Measurements from ENCODE around the gene CNTN5.

Gene CNTN5

DNA sequence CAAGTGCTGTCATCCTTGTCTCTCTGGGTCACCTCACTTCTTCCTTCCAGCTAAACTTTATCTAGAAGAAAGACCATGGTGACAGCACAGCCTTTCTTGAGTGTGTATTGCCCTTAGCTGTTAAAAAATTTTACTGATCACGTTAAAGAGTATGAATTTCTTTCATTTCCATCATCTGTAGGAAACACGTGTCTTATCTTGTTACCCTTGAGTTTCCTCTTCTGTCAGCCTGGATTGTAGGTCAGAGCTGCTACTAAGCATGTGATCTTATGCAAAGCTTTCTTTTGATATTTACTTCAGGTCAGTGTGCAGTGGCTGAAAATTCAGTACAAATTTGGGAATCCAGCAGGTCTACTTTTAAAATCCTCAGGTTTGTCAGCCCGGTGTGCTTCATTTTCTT, 1154.1 kb downstream of the CNTN5 start (continued):
- TF ChIP-seq, protein P1, sequence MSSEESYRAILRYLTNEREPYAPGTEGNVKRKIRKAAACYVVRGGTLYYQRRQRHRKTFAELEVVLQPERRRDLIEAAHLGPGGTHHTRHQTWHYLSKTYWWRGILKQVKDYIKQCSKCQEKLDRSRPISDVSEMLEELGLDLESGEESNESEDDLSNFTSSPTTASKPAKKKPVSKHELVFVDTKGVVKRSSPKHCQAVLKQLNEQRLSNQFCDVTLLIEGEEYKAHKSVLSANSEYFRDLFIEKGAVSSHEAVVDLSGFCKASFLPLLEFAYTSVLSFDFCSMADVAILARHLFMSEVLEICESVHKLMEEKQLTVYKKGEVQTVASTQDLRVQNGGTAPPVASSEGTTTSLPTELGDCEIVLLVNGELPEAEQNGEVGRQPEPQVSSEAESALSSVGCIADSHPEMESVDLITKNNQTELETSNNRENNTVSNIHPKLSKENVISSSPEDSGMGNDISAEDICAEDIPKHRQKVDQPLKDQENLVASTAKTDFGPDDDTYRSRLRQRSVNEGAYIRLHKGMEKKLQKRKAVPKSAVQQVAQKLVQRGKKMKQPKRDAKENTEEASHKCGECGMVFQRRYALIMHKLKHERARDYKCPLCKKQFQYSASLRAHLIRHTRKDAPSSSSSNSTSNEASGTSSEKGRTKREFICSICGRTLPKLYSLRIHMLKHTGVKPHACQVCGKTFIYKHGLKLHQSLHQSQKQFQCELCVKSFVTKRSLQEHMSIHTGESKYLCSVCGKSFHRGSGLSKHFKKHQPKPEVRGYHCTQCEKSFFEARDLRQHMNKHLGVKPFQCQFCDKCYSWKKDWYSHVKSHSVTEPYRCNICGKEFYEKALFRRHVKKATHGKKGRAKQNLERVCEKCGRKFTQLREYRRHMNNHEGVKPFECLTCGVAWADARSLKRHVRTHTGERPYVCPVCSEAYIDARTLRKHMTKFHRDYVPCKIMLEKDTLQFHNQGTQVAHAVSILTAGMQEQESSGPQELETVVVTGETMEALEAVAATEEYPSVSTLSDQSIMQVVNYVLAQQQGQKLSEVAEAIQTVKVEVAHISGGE (tag by site-specific recombination; conservative IDR thresholded peaks at IDR 0.05; ENCODE audit: low read depth), result no peak
- TF ChIP-seq, protein P2, sequence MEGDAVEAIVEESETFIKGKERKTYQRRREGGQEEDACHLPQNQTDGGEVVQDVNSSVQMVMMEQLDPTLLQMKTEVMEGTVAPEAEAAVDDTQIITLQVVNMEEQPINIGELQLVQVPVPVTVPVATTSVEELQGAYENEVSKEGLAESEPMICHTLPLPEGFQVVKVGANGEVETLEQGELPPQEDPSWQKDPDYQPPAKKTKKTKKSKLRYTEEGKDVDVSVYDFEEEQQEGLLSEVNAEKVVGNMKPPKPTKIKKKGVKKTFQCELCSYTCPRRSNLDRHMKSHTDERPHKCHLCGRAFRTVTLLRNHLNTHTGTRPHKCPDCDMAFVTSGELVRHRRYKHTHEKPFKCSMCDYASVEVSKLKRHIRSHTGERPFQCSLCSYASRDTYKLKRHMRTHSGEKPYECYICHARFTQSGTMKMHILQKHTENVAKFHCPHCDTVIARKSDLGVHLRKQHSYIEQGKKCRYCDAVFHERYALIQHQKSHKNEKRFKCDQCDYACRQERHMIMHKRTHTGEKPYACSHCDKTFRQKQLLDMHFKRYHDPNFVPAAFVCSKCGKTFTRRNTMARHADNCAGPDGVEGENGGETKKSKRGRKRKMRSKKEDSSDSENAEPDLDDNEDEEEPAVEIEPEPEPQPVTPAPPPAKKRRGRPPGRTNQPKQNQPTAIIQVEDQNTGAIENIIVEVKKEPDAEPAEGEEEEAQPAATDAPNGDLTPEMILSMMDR (tag by site-specific recombination; IDR thresholded peaks at IDR 0.05), result no peak
- TF ChIP-seq BCL11B (tag by site-specific recombination; IDR thresholded peaks at IDR 0.05; ENCODE audit: low read depth) (no peak), ZNF596 (tag by site-specific recombination; IDR thresholded peaks at IDR 0.05) (no peak), SP7 (tag by site-specific recombination; IDR thresholded peaks at IDR 0.05) (no peak), ZNF555 (tag by site-specific recombination; conservative IDR thresholded peaks at IDR 0.05) (no peak), ZNF146 (tag by site-specific recombination; IDR thresholded peaks at IDR 0.05) (no peak), ZNF266 (tag by site-specific recombination; IDR thresholded peaks at IDR 0.05; ENCODE audit: low read depth) (no peak), KLF16 (tag by site-specific recombination; IDR thresholded peaks at IDR 0.05) (no peak), ZNF239 (tag by site-specific recombination; IDR thresholded peaks at IDR 0.05) (no peak), YY2 (tag by site-specific recombination; IDR thresholded peaks at IDR 0.05) (no peak)
- TF ChIP-seq, protein P3, sequence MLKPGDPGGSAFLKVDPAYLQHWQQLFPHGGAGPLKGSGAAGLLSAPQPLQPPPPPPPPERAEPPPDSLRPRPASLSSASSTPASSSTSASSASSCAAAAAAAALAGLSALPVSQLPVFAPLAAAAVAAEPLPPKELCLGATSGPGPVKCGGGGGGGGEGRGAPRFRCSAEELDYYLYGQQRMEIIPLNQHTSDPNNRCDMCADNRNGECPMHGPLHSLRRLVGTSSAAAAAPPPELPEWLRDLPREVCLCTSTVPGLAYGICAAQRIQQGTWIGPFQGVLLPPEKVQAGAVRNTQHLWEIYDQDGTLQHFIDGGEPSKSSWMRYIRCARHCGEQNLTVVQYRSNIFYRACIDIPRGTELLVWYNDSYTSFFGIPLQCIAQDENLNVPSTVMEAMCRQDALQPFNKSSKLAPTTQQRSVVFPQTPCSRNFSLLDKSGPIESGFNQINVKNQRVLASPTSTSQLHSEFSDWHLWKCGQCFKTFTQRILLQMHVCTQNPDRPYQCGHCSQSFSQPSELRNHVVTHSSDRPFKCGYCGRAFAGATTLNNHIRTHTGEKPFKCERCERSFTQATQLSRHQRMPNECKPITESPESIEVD (tag by site-specific recombination; IDR thresholded peaks at IDR 0.05), result no peak
- TF ChIP-seq, protein P4, sequence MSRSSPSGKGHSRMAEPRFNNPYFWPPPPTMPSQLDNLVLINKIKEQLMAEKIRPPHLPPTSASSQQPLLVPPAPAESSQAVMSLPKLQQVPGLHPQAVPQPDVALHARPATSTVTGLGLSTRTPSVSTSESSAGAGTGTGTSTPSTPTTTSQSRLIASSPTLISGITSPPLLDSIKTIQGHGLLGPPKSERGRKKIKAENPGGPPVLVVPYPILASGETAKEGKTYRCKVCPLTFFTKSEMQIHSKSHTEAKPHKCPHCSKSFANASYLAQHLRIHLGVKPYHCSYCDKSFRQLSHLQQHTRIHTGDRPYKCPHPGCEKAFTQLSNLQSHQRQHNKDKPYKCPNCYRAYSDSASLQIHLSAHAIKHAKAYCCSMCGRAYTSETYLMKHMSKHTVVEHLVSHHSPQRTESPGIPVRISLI (tag by site-specific recombination; IDR thresholded peaks at IDR 0.05), result no peak

DNA sequence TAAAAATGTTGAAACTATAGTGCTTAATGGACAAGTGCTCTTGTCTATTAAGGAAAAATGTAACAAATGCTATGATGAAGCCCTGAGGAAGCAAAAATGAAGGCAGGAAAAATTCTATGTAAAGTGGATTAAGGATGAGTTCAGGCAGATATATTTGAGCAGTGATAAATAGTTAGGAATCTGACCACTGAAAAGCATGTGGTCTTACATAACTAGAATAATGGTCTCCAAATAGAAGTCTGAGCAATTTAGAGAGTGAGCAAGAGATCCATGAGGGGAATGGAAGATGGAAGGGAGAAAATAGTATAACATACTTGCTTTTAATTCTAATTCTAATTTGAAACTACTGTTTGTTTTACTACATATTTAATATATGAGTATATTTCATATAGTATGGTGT, 1155.7 kb downstream of the CNTN5 start:
- Histone ChIP-seq H3K9me3 (ENCODE audit: control insufficient read depth, insufficient read depth, low read depth, low read length) (no peaks in the 10 kb centered on the region), H3K4me3 (ENCODE audit: low read depth, low read length) (no peak overlapping the region), H3K36me3 (ENCODE audit: control insufficient read depth in 2 of 2, insufficient read depth in 1 of 2, low read length in 2 of 2) (no peaks in the 10 kb centered on the region), H3K27ac (ENCODE audit: extremely low read depth, low read depth, low read length) (no peak overlapping the region), H3K4me1 (ENCODE audit: control insufficient read depth, insufficient read depth, low read length) (no peaks in the 10 kb centered on the region)
- ChIA-PET CTCF (no interaction called here), POLR2A (no interaction called here)
- TF ChIP-seq ZNF24 (tag by site-specific recombination; IDR thresholded peaks at IDR 0.05), result no peak
- TF ChIP-seq ZNF274 (IDR thresholded peaks at IDR 0.05; ENCODE audit: low read length), result no peak
- no peak for TF ChIP-seq ZNF274 (tag by site-specific recombination; IDR thresholded peaks at IDR 0.05; ENCODE audit: borderline replicate concordance)
- TF ChIP-seq, protein P5, sequence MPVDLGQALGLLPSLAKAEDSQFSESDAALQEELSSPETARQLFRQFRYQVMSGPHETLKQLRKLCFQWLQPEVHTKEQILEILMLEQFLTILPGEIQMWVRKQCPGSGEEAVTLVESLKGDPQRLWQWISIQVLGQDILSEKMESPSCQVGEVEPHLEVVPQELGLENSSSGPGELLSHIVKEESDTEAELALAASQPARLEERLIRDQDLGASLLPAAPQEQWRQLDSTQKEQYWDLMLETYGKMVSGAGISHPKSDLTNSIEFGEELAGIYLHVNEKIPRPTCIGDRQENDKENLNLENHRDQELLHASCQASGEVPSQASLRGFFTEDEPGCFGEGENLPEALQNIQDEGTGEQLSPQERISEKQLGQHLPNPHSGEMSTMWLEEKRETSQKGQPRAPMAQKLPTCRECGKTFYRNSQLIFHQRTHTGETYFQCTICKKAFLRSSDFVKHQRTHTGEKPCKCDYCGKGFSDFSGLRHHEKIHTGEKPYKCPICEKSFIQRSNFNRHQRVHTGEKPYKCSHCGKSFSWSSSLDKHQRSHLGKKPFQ (tag by site-specific recombination; IDR thresholded peaks at IDR 0.05), result no peak
- TF ChIP-seq ZNF521 (tag by site-specific recombination; IDR thresholded peaks at IDR 0.05), result no peak
- TF ChIP-seq, protein P6, sequence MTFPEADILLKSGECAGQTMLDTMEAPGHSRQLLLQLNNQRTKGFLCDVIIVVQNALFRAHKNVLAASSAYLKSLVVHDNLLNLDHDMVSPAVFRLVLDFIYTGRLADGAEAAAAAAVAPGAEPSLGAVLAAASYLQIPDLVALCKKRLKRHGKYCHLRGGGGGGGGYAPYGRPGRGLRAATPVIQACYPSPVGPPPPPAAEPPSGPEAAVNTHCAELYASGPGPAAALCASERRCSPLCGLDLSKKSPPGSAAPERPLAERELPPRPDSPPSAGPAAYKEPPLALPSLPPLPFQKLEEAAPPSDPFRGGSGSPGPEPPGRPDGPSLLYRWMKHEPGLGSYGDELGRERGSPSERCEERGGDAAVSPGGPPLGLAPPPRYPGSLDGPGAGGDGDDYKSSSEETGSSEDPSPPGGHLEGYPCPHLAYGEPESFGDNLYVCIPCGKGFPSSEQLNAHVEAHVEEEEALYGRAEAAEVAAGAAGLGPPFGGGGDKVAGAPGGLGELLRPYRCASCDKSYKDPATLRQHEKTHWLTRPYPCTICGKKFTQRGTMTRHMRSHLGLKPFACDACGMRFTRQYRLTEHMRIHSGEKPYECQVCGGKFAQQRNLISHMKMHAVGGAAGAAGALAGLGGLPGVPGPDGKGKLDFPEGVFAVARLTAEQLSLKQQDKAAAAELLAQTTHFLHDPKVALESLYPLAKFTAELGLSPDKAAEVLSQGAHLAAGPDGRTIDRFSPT (tag by site-specific recombination; IDR thresholded peaks at IDR 0.05), result no peak
- no peak for TF ChIP-seq ZNF670 (tag by site-specific recombination; IDR thresholded peaks at IDR 0.05; ENCODE audit: low read depth)
- no peak for TF ChIP-seq HOXA7 (CRISPR knock-in tag; IDR thresholded peaks at IDR 0.05; ENCODE audit: borderline replicate concordance)
- TF ChIP-seq, protein P4 (tag by site-specific recombination; IDR thresholded peaks at IDR 0.05), result no peak
- TF ChIP-seq, protein P7, sequence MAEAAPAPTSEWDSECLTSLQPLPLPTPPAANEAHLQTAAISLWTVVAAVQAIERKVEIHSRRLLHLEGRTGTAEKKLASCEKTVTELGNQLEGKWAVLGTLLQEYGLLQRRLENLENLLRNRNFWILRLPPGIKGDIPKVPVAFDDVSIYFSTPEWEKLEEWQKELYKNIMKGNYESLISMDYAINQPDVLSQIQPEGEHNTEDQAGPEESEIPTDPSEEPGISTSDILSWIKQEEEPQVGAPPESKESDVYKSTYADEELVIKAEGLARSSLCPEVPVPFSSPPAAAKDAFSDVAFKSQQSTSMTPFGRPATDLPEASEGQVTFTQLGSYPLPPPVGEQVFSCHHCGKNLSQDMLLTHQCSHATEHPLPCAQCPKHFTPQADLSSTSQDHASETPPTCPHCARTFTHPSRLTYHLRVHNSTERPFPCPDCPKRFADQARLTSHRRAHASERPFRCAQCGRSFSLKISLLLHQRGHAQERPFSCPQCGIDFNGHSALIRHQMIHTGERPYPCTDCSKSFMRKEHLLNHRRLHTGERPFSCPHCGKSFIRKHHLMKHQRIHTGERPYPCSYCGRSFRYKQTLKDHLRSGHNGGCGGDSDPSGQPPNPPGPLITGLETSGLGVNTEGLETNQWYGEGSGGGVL (tag by site-specific recombination; IDR thresholded peaks at IDR 0.05), result no peak

Data from HEK293 (cell line).